DMS 273 treated with DMSO at 0.1 percent for 48 hours (cell line): ENCODE data around the gene HSPB8.

ENCODE experiments used
- DNase-seq: peaks from one replicate; lab custom pipeline; 2025; lab: John Stamatoyannopoulos, UW

The HSPB8 gene, protein sequence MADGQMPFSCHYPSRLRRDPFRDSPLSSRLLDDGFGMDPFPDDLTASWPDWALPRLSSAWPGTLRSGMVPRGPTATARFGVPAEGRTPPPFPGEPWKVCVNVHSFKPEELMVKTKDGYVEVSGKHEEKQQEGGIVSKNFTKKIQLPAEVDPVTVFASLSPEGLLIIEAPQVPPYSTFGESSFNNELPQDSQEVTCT

DNA sequence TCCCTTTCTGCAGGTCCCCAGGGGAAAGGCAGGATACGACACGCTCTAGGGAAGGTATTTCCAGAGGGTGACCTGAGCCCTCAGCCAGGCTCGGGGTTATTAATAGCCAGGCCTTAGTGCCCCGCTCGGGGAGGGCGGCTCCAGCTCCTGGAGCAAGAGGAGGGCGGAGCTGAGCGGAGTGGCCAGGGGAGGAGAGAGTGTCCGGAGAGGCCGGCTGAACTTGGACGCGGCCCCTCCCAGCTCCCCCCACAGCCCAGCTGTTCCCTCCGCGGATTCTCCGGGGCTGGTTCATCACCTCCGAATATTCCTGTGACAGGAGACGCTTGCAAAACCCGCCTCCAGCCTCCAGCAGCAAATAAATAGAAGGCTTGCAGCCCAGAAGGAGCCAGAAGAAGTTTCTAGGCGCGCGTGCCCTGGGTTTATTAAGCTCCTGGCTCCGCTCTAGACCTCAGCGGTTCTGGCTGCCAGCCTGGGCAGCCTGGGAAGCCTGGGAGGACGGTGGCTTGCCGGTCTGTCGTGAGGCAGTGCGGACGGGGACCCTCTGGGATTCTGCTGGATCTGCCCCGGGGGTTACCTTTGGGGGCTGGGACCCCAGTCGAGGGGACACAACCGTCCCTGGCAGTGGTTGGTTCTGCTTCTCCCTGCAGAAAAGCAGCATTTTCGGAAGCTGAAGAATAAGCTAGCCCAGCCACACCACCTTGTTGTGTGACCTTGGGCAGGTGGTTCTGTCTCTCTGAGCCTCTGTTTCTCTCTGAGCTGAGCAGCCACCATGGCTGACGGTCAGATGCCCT lies at the start of gene HSPB8:
TSS of gene HSPB8 (plus strand) at position 388 of the 791 bp plus-strand sequence. CDS start at position 770, 382 bp downstream.
- DNase-seq, result peak; percentile 54

DNA sequence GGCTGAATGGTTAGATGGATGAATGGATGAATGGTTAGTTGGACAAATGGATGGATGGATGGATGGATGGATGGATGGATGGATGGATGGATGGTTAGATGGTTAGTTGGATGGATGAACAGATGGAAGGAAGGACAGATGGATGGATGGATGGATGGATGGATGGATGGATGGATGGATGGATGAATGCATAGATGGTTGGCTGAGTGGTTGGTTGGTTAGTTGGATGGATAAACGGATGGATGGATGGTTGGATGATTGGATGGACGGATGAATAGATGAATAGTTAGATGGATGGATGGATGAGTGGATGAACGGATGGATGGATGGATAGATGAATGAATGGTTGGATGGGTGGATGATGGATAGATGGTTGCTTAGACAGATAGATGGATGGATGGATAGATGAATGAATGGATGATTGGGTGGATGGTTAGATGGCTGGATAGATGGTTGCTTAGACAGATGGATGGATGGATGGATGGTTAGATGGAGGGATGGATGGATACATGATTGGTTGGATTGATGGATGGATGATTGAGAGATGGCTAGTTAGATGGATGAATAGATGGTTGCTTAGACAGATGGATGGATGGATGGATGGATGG lies 48.8 kb upstream of the HSPB8 start:
- DNase-seq, result no peak

DNA sequence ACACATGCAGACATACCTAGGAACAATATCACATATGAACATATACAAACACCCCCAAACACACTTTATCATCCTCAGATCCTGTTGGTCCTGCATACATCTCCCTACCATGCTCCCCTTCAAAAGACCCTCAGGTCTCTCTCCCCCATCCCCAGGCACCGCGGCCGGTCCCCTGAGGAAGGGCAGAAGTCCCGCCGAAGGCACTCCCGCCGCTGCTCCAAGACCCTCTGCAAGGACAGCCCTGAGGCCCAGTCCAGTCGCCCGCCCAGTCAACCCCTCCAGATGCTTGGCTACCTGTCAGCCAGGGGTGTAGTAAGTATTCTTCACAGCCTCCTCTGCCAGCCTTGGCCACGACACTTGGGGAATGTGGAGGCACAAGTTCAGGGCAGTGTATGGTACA lies 48.2 kb upstream of the HSPB8 start:
- DNase-seq, result no peak

DNA sequence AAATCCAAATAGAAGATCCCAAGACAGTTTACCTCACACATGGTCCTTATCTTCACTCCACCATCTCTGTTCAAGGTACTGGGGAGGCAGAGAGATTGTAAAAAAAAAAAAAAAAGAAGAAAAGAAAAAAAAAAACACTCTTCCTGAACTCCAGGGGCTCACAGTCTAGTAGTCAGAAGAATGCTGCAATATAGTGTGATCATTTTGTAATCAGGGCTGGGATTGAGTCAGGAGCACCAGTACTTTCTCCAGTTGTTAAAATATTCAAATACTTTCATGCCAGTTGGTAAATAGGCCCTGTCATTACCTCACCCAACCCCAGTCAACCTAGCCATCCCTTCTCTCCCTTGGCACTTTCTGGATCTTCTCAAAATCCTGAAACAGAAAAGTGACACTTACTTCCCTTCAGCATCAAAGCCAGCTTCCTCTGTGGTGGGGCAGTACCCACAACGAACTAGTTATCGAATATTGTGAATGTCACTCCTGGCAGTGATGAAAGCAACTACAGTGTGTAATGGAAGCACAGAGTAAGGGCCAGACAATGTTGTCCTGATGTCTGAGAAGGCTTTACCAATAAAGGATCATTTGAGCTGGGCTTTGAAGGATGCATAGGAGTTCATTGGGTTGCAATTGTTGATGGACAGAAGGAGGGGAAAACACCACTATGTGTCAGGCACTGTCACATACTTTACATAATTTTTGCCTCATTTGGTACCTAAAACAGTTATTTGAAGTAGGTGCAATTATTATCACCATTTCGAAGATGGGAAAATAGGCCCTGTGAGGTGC lies 44.3 kb upstream of the HSPB8 start:
- DNase-seq, result no peak

DNA sequence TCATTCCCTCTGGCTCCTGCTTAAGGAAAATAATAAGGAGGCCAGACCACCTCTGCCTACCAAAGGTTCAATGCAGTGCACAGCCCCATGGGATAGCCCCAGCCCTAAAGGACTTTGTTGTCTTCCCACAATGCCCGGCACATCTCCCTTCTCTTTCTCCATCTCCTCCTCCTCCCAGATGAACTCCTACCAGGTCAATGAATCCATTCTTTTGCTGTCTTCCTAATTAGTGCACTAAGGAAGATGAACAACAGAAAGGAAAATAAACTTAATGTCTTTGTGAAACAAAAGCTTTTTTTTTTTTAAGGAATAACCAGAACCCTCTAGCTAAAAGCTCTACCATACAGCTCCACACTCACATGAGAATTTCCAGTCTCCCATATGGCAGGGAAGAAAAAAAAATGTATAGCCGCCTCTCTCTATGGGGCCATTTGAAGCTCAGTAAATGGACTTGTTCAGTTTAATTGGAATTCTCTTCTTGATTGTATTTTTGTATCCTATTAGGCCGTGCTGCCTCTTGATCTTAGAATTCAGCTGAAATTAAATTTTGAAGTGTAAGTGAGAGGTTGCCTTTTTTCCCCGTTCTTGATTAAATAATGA lies 41.8 kb upstream of the HSPB8 start:
- no peak for DNase-seq

DNA sequence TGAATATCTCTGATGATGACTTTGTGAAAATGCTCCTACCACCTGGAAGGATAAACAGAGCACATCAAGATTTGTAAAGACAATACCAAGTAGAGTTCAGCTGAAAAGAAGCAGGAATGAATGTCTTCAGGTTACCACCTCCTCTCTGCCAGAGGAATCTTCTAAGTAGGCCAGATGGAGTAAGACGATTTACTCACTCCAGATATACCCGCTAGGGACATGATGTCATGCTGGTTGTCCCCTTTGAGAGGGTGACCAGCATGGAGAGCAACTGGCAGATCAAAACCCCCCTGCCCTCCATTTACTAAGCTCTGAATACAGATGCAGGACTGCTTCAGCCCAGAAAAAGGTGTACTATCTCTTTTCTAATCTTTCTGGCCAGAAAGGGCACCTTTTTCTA lies 39.3 kb upstream of the HSPB8 start:
- no peak for DNase-seq

DNA sequence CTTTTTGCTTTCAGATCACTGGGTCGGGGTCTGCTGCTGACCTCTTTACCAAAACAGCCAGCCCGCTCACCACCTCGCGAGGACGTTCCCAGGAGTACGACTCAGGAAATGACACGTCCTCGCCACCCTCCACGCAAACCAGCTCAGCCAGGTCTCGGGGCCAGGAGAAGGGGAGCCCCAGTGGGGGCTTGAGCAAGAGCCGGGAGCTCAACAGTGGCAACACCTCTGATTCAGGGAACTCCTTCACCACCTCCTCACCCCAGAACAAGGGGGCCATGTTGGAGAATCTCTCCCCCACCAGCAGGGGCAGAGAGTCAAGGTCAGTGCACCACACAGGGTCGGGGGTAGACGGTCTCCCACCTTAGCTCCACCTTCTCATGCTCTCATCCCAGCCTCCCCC lies 33.4 kb upstream of the HSPB8 start:
- no peak for DNase-seq

DNA sequence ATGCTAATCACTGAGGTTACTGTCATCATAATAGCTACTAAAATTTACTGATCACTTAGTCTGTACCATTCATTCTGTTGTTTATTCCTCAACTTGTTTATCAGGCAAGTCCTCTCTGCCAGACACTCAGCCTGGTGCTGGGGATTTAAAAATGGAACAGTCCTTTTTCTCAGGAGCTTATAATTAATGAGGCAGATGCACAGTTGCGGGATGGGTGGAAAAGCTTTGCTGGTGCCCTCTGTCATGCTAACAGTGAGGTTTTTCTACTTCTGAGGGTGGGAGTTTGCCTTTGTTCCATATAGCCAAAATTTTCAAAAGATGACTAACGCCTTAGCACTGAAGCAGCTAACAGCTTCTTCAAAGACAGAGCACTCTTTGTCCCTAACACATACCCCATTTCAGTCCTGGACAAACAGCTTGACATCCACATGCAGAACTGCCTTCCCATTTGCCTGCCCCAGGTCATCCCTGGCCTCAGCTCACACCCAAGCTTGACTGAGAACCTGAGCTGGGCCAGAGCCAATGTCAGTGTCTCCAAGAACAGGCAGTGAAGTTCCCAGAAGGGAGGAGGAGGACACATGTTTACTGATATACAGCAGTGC lies 30.8 kb upstream of the HSPB8 start:
- DNase-seq, result no peak

DNA sequence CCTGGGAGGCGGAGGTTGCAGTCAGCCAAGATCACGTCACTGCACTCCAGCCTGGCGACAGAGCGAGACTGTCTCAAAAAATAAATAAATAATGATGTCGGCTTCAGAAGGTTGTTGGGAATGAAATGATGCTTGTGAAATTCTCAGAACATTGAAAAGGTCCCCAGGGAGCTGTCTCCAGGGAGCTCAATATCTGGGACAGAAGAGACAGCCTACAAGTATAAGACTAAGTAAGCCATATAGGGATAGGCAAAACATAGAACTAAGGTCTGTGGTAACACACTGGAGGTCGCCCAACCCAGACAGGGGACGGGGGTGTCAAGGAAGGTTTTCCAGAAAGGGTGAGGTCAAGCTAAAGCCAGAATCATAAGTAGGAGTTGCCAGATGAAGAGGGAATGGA lies 29.5 kb upstream of the HSPB8 start:
- no peak for DNase-seq

DNA sequence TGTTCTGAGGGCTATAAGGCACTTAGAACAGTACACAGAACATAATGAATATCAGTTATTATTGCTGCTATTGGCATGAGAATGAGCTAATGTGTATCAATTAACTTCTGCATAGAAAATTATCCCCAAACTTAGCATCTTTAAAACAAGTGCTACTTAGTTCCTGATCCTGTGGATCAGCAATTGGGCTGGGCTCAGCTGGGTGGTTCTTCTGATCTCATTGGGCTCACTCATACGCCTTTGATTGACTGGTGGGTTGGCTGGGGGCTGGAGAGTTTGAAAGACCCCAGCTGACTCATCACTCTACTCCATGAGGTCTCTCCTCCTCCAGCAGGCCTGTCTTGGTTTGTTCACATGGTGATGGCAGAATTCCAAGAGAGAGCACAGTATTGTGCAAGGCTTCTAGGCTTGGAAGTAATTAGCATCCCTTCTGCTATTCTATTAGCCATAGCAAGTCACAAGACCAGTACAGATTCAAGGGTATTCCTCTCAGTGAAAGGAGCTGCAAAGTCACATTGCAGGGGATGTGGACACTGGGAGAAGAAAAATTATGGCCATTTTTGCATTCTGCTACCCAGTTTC lies 27.2 kb upstream of the HSPB8 start:
- no peak for DNase-seq

DNA sequence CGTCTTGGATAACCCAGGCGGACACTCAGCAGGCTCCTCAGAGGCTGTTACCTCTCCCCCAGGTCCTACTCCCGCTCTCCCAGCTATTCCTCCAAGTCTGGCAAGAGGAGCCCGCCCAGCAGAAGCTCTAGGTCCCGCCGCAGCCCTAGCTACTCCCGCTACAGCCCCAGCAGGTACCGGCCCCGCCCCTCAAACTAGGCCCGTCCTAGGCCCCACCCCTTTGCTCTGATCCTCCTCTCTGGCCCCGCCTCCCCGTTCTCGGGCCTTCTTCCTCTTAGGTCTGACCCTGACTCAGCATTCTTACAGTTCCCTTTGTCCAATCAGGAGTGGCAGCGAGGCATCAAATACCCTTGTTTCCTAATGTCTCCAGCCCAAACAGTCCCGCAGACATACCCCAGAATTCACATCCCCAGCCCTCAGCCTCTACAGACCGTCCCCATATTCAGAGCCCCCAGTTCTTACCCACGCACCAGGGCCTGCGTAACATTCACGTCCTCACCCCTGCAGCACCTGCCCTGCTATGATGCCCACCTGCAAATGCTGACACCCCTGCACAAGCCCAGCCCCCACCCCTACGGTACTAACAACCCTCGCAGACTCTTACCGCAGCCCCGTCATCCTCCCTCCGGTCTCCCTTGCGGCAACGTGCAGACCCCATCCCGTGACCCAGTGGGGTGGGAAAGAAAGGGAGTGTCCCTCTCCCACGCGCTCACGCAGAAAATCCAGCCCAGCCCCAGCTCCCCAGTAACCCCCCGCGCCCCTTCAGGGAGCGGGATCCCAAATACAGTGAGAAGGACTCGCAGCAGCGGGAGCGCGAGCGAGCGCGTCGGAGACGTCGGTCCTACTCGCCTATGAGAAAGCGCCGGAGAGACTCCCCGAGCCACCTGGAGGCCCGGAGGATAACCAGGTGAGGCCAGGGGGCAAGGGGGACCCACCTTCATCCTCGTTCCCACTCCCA lies 25.0 kb upstream of the HSPB8 start:
- DNase-seq, result no peak

DNA sequence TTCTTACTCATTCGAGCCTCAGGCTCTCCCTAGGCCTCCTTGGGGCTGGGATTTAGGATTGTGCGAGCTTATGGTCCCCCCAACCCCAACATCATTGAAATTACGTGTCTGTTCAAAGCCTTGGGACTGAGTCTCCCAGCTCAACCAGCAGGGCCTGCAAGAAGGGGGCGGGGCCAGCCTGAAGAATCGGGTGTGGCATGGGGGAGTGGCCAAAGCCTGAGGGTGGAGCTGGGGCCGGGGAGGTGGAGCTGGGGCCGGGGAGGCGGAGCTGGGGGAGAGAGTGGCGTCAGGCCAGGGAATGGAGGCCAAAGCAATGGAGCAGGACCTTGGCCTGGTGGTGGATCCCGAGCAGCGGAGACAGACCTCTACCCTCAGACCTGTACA lies 24.3 kb upstream of the HSPB8 start:
- no peak for DNase-seq

DNA sequence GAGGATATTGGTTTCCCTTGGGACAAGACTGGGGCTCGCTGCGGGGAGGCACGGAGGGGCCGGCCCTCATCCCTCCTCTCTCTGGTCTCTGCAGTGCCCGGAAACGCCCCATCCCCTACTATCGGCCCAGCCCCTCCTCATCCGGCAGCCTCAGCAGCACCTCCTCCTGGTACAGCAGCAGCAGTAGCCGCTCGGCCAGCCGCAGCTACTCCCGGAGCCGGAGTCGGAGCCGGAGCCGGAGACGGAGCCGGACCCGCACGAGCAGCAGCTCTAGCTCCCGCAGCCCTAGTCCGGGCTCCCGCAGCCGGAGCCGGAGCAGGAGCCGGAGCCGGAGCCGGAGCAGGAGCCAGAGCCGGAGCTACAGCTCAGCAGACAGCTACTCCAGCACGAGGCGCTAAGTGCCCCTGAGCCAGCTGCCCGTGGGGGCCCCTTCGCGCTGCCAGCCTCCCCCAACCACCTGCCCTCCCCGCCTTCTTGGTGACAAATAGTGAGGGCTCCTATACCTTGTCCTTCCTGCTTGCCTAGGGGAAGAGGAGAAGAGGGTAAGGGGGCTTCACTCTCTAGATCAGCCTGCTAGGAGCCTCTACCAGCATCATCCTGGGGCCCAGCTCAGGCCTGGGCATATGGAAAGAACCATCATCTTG lies 22.2 kb upstream of the HSPB8 start:
- DNase-seq, result peak; percentile 34

DNA sequence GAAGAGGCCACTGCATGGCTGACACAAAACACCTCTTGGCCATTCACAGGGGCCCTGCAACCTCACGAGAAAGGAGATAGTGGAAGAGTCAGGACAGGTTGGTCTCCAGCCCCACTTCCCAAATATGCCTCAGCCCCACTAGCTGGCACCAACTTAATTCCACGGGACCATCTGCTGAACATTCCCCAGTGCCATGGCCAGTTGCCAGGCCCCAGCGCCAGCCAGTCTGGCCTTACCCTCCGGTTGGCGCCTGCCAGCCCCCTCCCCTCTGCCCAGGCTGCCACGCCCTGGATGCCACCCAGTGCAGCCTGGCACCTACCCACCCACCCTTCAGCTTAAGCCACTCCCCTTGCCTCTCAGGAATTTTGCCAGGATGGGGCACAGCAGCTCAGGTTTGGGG lies 21.2 kb upstream of the HSPB8 start:
- DNase-seq, result peak; percentile 76

DNA sequence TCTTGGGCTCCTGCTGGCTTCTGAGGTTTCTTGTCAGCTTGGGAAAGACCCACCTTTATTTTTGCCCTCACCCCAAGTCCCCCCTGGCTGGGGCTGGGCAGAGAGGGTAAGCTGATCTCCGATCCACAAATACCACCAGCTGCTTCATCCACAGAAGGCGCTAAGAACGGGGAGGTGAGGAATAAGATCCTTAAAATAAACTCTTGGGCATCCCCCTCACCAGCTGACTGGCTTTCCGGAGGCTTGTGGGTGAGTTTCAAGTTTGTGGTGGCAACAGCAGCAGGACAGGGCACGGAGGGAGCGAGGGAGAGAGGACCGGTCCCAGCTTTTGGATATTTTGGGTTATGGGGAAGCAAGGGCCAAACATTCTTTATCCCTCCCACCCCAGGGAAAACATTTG lies 20.8 kb upstream of the HSPB8 start:
- DNase-seq, result peak; percentile 87

DNA sequence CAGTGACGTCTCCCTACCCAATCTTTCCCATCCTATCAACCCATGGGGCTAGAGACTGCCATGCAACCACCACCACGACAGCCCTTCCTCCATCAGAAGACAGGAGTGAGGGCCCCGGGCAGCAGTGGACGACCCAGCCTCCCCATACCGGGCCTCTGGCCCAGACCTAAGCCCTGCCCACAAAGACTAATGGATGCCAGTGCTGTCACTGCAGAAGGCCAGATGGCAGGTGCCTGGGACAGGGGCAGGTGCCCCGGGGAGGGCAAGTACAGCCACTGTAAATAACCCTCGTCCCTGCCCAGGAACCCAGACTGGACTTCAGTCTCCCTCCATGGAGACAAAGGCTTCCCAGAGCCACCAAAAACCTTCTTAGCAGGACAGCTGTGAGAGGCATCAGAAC lies 20.3 kb upstream of the HSPB8 start:
- peak; percentile 36 for DNase-seq

DNA sequence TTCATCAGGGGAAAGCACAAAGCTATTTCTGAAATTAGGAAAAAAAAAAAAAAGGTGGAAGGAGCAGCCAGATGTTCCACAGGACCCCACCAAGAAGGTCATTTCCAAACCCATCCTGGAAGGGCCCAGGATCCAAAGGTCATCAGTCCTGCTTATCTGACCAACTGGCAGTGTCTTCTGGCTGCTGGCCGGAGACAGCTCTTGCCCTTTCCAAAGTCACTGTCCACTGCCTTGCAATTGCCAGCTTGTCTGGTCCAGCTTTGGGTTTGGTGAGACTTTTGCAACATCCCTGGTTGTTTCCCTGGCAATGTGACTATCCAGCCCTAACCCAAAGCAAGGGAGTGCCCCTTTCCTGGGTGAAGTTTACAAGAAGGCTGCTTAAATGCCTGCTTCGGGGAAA lies 18.9 kb upstream of the HSPB8 start:
- DNase-seq, result no peak

DNA sequence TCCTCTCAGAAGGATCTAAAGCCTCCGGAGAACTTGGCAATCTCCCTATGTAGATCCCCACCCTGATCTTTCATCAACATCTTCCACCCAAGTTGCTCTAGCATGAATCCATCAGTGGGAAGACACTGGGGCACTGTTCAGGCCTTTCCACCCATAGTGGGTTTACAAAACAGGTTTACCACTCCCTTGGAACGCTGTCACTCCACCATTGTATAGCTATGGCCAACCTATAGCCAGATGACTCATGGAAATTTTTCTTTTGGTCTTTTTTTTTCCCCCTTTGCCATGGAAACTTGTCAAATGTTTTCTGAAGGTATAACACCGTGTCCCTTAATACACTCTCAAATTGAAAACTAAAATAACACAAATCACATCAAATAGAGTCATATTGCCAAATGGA lies 10.8 kb upstream of the HSPB8 start:
- DNase-seq, result no peak

DNA sequence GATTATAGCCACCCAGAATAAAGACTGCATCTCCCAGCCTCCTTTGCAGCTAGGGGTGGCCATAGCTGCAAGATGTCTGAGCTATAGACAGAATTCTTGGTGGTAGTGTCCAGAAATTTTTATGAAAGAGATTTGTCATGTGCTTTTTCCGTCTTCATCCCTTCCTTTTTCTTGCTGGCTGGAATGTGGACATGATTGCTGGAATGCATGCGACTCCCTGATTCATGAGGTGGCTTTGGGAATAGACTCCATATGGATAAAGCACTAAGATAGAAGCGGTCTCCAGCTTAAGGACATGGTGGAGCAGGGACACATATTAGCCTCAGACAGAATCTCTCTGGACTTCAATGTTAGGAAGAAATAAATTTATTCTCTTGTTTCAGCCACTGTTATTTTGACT lies 10.0 kb upstream of the HSPB8 start:
- no peak for DNase-seq

DNA sequence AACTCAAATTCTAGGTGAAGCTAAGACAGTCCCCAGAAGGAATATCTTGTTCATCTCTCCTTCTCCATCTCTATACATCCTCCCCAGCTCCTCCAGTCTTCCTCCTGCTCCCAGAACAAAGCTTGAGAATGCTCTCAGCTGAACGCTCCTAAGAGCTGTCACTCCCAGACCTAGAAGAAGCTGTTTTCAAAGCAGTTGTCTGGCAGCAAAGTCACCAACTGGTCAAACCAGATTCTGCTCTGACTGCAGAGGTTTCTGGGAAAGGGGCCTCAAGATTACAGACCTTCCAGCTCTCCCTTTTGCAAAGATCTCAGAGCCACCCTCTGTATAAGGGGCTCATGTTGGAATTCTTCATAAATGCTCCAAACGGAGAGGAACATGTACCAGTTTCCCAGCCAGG lies 9.6 kb upstream of the HSPB8 start:
- no peak for DNase-seq
